Measurements from ENCODE around the gene USP9X. TPM values are rescaled to one million over a fixed set of nuclear protein-coding genes. Genes with fewer than 3 reads are reported as not detected.
A peak's percentile ranks its signal among the peaks of the same experiment; 100 is the strongest.

USP9X gene
- total and polyA plus RNA-seq, 9 of the 15 experiments (the other 6 are each of a cell fraction or from before 2014, with no cell fraction given) = 10.9 to 47.8 (median 29.5) TPM

DNA sequence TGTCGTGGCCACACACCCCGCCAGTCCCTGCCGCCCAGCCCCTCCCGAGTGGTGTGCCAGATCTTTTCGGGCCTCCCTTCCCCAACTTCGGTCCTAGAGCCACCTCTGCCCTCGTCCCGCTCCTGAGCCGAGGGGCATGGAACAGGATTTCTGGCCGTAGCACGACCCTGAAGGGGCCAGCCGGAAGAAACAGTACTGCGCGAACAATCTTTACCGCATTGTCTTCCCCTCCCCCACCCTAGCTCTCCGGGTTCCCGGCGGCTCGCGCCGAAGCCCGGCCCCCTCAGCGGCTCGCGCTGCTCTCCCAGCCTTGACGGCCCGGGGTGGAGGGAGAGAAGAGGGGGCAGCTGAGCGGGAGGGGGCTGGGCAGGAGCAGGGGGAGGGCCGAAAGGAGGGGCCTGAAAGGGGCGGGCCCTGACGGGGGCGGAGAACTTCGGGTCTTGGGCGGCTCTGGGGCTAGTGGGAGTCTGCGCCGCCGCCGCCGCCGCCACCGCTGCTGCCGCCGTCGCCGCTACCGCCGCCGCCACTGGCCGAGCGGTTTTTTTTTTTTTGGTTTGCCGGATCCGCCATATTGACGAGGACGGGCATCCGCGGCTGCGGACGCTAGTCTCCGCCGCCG, at the start of gene USP9X (continued):
- TF ChIP-seq SRF (CRISPR knock-in tag; IDR thresholded peaks at IDR 0.05) (peak; percentile 36 to 40; a peak in 1 of 4 replicates), ZNF76 (CRISPR knock-in tag; IDR thresholded peaks at IDR 0.05; ENCODE audit: borderline replicate concordance) (no peak), ZNF589 (CRISPR knock-in tag; IDR thresholded peaks at IDR 0.05; ENCODE audit: low read depth) (peak; percentile 49; the same call in 1 of the 2 replicates), PPARD (CRISPR knock-in tag; IDR thresholded peaks at IDR 0.05) (no peak), SNRNP70 (optimal IDR thresholded peaks at IDR 0.05; ENCODE audit: low read depth, low read length) (no peak), POLR2B (IDR thresholded peaks at IDR 0.05; ENCODE audit: low read depth, partially characterized antibody) (peak; percentile 66), MEF2D (tag; conservative IDR thresholded peaks at IDR 0.05; ENCODE audit: low read depth) (peak; percentile 76; the same call in 1 of the 2 replicates), C11orf30 (IDR thresholded peaks at IDR 0.05; ENCODE audit: low read depth) (no peak), E2F6 (IDR thresholded peaks at IDR 0.05; ENCODE audit: borderline replicate concordance in 1 of 2, extremely low read depth in 1 of 2, insufficient read depth in 1 of 2, insufficient read length in 1 of 2, low read depth in 1 of 2, low read length in 1 of 2, poor library complexity in 1 of 2, severe bottlenecking in 1 of 2) (peak in 1 of 2 experiments; percentile 7), VEZF1 (CRISPR knock-in tag; IDR thresholded peaks at IDR 0.05) (peak; percentile 85), GTF2F1 (IDR thresholded peaks at IDR 0.05; ENCODE audit: low read depth, low read length) (no peak), ZBTB11 (CRISPR knock-in tag; IDR thresholded peaks at IDR 0.05) (peak in 2 of 3 experiments; percentile 5 to 19; a peak in 1 of 6 replicates), POLR2A (conservative IDR thresholded peaks at IDR 0.05) (peak; percentile 34)
- TF ChIP-seq, protein P1, sequence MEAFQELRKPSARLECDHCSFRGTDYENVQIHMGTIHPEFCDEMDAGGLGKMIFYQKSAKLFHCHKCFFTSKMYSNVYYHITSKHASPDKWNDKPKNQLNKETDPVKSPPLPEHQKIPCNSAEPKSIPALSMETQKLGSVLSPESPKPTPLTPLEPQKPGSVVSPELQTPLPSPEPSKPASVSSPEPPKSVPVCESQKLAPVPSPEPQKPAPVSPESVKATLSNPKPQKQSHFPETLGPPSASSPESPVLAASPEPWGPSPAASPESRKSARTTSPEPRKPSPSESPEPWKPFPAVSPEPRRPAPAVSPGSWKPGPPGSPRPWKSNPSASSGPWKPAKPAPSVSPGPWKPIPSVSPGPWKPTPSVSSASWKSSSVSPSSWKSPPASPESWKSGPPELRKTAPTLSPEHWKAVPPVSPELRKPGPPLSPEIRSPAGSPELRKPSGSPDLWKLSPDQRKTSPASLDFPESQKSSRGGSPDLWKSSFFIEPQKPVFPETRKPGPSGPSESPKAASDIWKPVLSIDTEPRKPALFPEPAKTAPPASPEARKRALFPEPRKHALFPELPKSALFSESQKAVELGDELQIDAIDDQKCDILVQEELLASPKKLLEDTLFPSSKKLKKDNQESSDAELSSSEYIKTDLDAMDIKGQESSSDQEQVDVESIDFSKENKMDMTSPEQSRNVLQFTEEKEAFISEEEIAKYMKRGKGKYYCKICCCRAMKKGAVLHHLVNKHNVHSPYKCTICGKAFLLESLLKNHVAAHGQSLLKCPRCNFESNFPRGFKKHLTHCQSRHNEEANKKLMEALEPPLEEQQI (IDR thresholded peaks at IDR 0.05) = no peak
